VCaP (cell line): ENCODE results near the gene RPS3.

Experiments
- H3K27ac ChIP-seq: fragments of 450-650 bp; 2 replicates; pipeline ENCODE4 v1.5.1; 2017
- CTCF ChIP-seq: fragments of 450-650 bp; conservative IDR thresholded peaks from 2 replicates; pipeline ENCODE4 v1.5.1; 2017; ENCODE audit warnings: mild to moderate bottlenecking, moderate library complexity

The RPS3 gene

DNA sequence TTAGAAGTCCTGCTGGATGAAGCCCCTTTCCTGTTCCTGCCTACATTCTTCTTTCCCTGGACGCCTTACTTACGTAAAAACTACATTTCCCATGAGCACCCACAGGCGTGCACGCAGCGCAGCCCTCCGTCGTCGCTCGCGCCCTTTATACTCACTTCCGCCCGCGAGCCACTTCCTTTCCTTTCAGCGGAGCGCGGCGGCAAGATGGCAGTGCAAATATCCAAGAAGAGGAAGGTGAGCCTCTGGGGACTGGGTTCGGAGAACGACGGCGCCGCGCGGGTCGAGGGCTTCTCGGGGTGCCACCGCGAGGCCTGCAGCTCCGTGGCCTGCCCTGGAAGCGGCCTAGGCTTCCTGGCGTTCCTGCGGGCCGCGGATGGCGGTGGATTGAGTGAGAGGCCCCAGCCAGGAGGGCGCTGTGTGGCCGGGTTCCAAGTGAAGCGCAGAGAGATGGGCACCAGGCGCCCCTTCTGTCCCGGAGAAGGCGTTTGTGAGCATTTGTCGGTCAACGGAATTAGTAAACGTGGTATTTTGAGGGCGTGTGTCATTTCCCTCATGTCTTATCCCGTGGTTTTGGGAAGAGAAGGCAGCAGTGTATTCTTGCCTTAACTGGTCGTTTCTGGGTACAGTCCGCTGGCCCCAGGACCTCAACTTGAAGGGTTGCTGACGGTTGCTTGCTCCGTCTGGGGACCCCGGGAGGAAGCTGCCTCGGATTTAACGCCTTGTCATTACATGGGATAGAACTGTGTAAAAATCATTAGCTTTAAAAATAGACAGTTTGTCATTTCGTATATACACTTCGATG is at the start of gene RPS3:
RPS3 (plus strand) TSS at position 175 of the 802 bp plus-strand sequence; CDS start at position 205, 30 bp downstream.
- TF ChIP-seq CTCF = no peak
- H3K27ac ChIP-seq = peak within 1 kb of the TSS; percentile 94

DNA sequence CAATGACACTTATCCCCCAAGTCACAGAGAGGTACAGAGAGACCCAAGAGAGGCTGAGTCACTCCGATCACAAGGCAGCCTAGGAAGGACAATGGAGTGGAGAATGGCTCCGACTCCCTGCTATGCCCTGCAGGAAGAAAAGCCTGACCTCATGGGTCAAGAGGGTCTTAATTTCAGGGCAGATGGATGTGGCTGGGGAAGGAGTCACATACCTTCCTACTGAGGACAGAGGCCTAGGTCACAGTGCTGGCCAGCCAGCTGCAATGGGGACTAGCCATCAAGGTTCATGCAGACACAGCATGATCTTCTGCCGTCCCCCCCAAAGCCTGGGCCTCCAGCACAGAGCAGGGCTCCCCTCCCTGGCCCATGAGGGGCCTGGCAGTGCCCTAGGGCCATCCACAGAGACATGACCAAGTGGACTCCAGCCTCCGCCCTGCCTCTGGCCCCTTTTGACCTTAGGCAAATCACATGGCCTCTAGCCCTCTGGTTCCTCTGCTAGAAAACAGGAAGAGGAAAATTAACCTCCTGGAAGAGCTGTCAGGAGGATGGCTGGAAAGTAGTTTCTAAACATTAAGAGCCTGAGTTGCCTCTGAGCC is 49.7 kb upstream of the RPS3 start:
- no peak for TF ChIP-seq CTCF
- H3K27ac ChIP-seq = peak overlapping the region; percentile 94; the same call in 1 of the 2 replicates

DNA sequence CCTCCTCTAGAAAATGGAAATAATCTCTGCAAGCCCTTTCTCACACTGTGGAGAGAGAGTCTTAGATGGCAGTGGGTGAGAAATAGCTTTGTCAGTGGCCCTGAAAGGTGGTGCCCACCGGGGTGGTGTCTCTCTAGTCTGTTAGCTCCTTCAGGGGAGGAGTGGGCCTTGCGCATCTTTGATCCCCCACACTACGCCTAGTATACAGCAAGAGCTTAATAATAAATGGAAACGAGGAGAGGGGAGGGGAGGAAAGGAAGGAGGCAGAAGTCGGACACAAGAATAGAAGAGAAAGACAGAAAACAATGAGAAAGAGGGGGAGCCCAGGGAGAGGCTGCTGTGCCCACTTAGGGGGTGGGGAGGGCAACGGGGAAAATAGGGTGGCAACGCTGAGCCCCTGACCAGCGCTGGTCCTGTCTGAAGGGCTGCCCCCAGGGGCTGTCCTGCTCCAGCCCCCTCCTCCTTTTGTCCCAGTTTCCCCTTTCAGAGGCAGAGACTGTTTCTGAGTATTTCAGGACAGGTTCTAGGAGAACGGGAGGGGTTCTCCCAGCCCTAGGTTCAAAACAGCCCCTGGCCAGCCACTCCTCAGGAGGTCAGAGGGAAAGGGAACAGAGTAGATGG is 49.1 kb upstream of the RPS3 start:
- TF ChIP-seq CTCF = no peak
- peak overlapping the region; percentile 94 for H3K27ac ChIP-seq

GRCh38 chr11:75350743-75351540 is 48.4 kb upstream of the RPS3 start:
- 0 out of 2 replicates have a peak, but pooled peaks have one; percentile 13 for TF ChIP-seq CTCF
- peak overlapping the region; percentile 94 for H3K27ac ChIP-seq

GRCh38 chr11:75351541-75351790 is 47.9 kb upstream of the RPS3 start, which contains the start of gene ARRB1:
TSS of gene ARRB1 (minus strand) at chr11:75351661. CDS start at chr11:75351607, 54 bp downstream.
- H3K27ac ChIP-seq = peak within 1 kb of the TSS; percentile 94
- peak; percentile 15 for TF ChIP-seq CTCF

GRCh38 chr11:75351791-75352587 is 47.3 kb upstream of the RPS3 start:
- TF ChIP-seq CTCF = 0 out of 2 replicates have a peak, but pooled peaks have one; percentile 2
- peak overlapping the region; percentile 94 for H3K27ac ChIP-seq
